HG02642 (cell line): ENCODE data around the gene EIF4E.
"Not testable (repeated sequence)": the region's sequence is repeated elsewhere in the genome, so short reads cannot be mapped to it uniquely, and the experiment has no call there.

ENCODE experiments used
- ATAC-seq: cut with Tn5 transposase; IDR thresholded peaks from one replicate; pipeline ENCODE4 v1.9.1; 2021; ENCODE audit warnings: mild to moderate bottlenecking; ENCODE audit not compliant: unreplicated experiment, poor library complexity

EIF4E gene

DNA sequence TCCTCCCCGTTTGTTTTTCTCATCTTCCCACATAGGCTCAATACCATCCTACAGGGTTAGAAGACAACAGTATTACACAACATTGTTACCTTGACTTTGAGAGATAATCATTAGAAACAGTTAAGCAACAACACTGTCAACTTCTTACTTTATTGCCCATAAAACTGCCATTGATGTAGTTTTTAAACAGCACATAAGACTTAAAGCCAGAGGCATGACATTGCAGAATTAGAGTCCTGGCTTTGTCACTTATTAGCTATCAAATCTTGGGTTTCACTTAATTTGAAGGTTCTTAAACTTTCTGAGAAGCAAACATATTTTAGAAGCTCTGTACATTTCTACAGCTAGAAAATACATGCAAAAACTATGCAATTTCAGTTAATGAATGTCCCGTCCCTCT is 41.8 kb downstream of the EIF4E start:
- no peak for ATAC-seq

DNA sequence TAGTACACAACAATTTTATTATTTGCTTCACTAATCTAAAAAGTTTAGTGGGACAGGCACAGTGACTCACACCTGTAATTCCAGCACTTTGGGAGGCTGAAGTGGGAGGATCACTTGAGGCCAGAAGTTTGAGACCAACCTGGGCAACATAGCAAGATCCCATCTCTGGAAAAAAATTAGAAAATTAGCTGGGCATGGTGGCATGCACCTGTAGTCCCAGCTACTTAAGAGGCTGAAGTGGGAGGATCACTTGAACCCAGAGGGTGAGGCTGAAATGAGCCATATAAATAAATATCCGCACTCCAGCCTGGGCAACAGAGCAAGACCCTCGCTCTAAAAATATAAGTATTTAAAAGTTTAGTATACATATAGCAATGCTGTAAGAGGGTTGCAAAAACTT is 42.6 kb downstream of the EIF4E start:
- not testable (repeated sequence) for ATAC-seq

- not testable (repeated sequence) for ATAC-seq
These were observed 48.0 kb downstream of the EIF4E start for GRCh38 chr4:98880884-98881283.

- no peak for ATAC-seq
These were observed 49.4 kb downstream of the EIF4E start for GRCh38 chr4:98879515-98879914.

GRCh38 chr4:98873059-98873458 is 55.9 kb downstream of the EIF4E start:
- ATAC-seq: no peak

DNA sequence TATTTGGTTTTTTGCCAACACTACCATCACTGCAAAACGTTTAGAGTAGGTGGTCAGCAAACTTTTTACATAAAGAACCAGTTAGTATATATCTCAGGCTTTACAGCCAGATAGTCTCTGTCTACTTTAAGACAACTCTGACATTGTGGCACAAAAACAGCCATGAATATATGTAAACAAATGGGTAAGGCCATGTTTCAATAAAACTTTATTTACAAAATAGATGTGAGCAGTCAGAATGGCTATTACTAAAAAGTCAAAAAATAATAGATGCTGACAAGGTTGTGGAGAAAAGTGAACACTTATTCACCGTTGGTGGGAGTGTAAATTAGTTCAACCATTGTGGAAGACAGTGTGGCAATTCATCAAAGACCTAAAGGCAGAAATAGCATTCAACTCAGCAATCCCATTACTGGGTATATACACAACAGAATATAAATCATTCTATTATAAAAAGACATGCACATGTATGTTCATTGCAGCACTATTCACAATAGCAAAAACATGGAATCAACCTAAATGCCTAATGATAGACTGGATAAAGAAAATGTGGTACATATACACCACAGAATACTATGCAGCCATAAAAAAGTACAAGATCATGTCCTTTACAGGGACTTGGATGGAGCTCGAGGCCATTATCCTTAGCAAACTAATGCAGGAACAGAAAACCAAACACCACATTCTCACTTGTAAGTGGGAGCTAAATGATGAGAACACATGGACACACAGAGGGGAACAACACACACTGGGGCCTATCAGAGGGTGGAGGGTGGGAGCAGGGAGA is 56.6 kb downstream of the EIF4E start:
- ATAC-seq: not testable (repeated sequence)

DNA sequence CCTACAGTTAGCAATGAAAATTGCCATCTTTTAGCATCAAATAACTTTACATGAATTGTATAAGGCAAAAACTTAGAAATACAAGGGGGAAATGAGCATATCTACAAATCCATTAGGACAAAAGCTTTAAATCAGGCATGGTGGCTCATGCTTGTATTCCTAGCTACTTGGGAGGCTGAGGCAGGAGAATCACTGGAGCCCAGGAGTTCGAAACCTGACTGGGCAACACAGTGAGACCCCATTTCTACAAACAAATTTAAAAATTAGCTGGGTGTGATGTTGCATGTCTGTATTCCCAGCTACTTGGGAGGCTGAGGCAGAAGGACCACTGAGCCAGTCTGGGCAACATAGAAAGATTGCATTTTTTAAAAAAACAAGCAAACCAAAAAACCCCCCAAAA is 61.3 kb downstream of the EIF4E start:
- no peak for ATAC-seq

DNA sequence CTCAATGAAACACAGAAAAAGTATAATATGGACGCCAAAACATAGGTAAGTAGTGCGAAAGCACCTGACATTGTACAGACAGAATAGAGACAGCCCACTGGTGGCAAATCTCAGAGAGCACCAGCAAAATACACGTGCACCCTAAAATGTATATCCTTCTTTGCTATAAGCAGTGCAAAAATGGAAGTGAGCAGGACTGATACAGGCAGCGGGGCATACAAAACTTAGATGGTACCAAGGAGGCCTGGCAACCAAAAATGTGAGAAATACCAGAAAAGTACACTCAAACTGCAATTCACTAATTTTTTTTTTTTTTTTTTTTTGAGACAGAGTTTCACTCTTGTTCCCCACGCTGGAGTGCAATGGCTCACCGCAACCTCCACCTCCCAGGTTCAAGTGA is 63.9 kb downstream of the EIF4E start:
- no peak for ATAC-seq

GRCh38 chr4:98864560-98864959 is 64.4 kb downstream of the EIF4E start:
- ATAC-seq: no peak

GRCh38 chr4:98862371-98862770 is 66.6 kb downstream of the EIF4E start:
- ATAC-seq: no peak

- no peak for ATAC-seq
These were observed 67.6 kb downstream of the EIF4E start for GRCh38 chr4:98861100-98861884.

DNA sequence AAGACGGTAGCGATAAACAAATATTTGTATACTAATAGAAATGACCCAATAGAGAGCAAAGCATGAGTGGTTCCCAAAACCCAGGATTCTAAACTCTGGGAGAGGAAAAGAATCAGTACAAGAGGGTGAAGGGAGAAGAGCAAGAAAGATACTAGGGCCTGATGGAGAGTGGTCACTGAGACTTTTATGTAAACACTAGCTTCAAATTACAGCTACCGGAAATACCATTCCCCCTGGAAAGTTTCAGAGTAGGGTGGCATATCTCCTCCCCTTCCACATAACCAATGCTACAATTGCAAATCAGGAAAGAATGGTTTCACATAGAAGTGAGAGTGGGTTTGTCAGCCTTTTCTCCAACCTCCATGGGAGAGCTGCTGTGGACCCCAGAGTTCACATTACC is 77.1 kb downstream of the EIF4E start:
- no peak for ATAC-seq

DNA sequence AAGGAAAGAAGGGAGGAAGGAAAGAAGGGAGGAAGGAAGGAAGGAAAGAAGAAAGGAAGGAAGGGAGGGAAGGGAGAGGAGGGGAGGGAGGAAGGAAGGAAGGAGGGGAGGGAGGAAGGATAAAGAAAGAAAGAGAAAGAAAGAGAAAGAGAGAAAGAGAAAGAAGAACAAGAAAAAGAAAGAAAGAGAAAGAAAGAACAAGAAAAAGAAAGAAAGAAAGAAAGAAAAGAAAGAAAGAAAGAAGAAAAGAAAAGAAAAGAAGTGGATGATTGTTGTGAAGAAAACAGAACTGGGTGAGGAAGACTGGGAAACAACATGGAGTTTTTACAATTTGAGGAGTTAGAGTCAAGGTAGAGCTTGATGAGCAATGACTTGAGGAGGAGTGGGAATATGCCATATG is 78.0 kb downstream of the EIF4E start:
- ATAC-seq: no peak

GRCh38 chr4:98848448-98848847 is 80.5 kb downstream of the EIF4E start:
- ATAC-seq: no peak

DNA sequence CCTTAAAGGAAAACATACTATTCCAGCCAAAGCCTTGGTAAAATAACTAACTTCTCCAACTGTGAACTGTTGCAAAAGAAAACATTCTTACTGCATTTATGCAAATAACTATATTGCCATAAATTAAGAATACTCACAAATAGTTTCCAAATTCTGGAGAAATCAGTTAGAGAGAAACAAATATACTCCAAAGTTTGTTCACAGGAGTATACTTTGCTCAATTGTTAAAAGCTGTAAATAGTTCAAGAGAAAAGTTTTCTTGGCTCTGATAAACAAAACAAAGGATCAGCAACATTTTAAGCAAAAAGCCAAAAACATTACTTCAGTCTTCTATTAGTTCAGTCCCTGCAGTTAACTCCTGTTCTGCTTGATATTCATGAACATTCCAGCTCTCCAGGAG is 83.0 kb downstream of the EIF4E start:
- ATAC-seq: no peak

DNA sequence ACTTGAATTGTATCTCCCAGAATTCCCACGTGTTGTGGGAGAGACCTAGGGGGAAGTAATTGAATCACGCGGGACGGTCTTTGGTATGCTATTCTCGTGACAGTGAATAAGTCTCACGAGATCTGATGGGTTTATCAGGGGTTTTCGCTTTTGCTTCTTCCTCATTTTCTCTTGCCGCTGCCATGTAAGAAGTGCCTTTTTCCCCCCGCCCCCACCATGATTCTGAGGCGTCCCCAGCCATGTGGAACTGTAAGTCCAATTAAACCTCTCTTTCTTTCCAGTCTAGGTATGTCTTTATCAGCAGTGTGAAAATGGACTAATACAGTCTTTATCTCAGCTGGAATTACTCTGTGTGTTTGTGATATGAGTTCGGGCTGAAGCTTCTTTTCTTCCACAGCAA is 86.0 kb downstream of the EIF4E start:
- ATAC-seq: not testable (repeated sequence)

DNA sequence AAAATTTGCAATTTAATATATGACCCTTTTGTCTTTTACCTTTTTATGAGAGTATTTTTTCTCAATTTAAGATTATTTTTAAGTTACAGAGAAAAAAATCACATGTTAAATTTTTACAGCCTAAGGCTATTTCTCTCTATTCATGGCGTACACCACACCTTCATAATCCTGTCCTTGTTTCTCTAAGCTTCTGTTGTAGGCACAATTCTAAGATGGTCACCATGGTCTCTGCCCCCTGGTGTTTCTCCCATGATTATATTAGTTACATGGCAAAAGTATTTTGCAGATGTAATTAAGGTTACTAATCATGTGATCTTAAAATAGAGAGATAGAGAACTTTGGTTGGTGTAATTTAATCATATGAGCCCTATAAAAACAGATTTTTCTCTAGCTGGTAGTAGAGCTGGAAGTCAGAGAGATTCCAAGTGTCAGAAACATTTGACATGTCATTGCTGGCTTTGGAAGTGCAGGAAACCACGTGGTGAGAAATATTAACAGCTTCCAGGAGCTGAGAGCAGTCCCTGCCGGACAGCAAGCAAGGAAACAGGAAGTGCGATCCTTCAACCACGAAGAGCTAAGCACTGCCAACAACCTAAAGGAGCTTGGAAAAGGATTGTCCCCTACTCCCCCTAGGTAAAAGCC is 89.8 kb downstream of the EIF4E start:
- ATAC-seq: no peak

DNA sequence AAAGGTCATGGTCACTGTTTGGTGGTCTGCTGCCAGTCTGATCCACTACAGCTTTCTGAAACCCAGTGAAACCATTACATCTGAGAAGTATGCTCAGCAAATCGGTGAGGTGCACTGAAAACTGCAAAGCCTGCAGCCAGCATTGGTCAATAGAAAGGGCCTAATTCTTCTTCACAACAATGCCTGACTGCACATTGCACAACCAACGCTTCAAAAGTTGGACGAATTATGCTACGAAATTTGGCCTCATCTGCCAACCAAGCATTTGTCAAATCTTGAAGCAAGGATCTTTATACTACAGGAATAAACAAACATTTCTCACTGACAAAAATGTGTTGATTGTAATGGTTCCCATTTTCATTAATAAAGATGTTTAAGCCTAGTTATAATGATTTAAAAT is 90.4 kb downstream of the EIF4E start:
- no peak for ATAC-seq

- ATAC-seq: no peak
These were observed 95.5 kb downstream of the EIF4E start for GRCh38 chr4:98833384-98833783.

GRCh38 chr4:98831036-98831435 is 97.9 kb downstream of the EIF4E start:
- not testable (repeated sequence) for ATAC-seq
